PC-9 (cell line): Measurements from ENCODE around the gene PFAS. TPM values are rescaled to one million over a fixed set of nuclear protein-coding genes. Genes with fewer than 3 reads are reported as not detected.

ENCODE experiments used
- BruUV-seq: library from RNA; stranded (reverse); fragments of 400-500 nt; replicated peaks from 2 replicates; lab custom pipeline; 2021; lab: Mats Ljungman, UMichigan
- CTCF ChIA-PET: fragments of 300-600 bp; sonication (Branson Sonifier 250); formaldehyde crosslinking; loops from one replicate; lab custom pipeline; 2022; ENCODE audit warnings: antibody characterized with exemption; lab: Charles Lee
- POLR2A ChIA-PET: fragments of 300-600 bp; sonication (Branson Sonifier 250); formaldehyde crosslinking; loops from one replicate; lab custom pipeline; 2022; ENCODE audit warnings: antibody characterized with exemption; ENCODE audit not compliant: unreplicated experiment; lab: Charles Lee
- DNase-seq, 2 experiments: peaks; one replicate each; pipeline versions ENCODE4 v3.0.0 to v3.0.0-alpha.2; 2015 to 2022; ENCODE audit warnings: mixed read lengths in 1 of 2
- H2AFZ ChIP-seq: fragments of 200-600 bp; sonication (generic); 2 replicates; pipeline ENCODE4 v1.8.1; 2017; ENCODE audit warnings: antibody characterized with exemption
- H3F3A ChIP-seq: fragments of 200-600 bp; sonication (generic); 2 replicates; pipeline ENCODE4 v1.8.1; 2017; ENCODE audit warnings: antibody characterized with exemption, mild to moderate bottlenecking, low read depth; ENCODE audit not compliant: insufficient read depth
- H3K27ac ChIP-seq: fragments of 200-600 bp; sonication (generic); 2 replicates; pipeline ENCODE4 v1.6.1; 2016; ENCODE audit warnings: mixed run types
- H3K27me3 ChIP-seq: fragments of 200-600 bp; sonication (generic); 2 replicates; pipeline ENCODE4 v1.6.1; 2016; ENCODE audit warnings: low read depth, mixed run types; ENCODE audit not compliant: insufficient read depth
- H3K36me3 ChIP-seq: fragments of 200-600 bp; sonication (generic); 2 replicates; pipeline ENCODE4 v1.6.1; 2016; ENCODE audit warnings: low read depth, mixed run types
- H3K4me1 ChIP-seq: fragments of 200-600 bp; sonication (generic); replicated peaks from 2 replicates; pipeline ENCODE4 v1.6.1; 2016; ENCODE audit warnings: mixed run types; ENCODE audit not compliant: insufficient read depth
- H3K4me2 ChIP-seq: fragments of 200-600 bp; sonication (generic); 2 replicates; pipeline ENCODE4 v1.6.1; 2017; ENCODE audit warnings: mixed run types
- H3K4me3 ChIP-seq: fragments of 200-600 bp; sonication (generic); 2 replicates; pipeline ENCODE4 v1.6.1; 2016; ENCODE audit warnings: mixed run types
- H3K79me2 ChIP-seq: fragments of 200-600 bp; sonication (generic); 2 replicates; pipeline ENCODE4 v1.6.1; 2017; ENCODE audit warnings: low read depth, mixed run types
- H3K9me2 ChIP-seq: fragments of 200-600 bp; sonication (generic); 2 replicates; pipeline ENCODE4 v1.8.1; 2017; ENCODE audit warnings: mild to moderate bottlenecking; ENCODE audit not compliant: insufficient read depth
- H3K9me3 ChIP-seq: fragments of 200-600 bp; sonication (generic); 2 replicates; pipeline ENCODE4 v1.8.1; 2016; ENCODE audit warnings: low read depth; ENCODE audit not compliant: insufficient read depth
- H4K20me1 ChIP-seq: fragments of 200-600 bp; sonication (generic); 2 replicates; pipeline ENCODE4 v1.8.1; 2017; ENCODE audit not compliant: insufficient read depth
- CTCF ChIP-seq: fragments of 200-600 bp; sonication (generic); conservative IDR thresholded peaks from 2 replicates; pipeline ENCODE4 v1.6.1; 2017; ENCODE audit warnings: mixed run types, antibody characterized with exemption, mild to moderate bottlenecking, moderate library complexity
- EZH2 ChIP-seq: fragments of 200-600 bp; sonication (generic); IDR thresholded peaks from 2 replicates; pipeline ENCODE4 v1.8.0; 2017; ENCODE audit warnings: antibody characterized with exemption, low read depth
- intact Hi-C: fragments of 100-400 bp; cut with micrococcal nuclease; formaldehyde crosslinking; loops from one replicate; pipeline ENCODE4 v1.10.0; 2022; ENCODE audit not compliant: unreplicated experiment
- total RNA-seq: library from RNA; stranded (reverse); gene quantifications from 2 replicates; pipeline ENCODE4 v1.2.3, GENCODE V29; 2021

The PFAS gene
- total RNA-seq, 1 experiment from 2014 or later, result 68.2 TPM

DNA sequence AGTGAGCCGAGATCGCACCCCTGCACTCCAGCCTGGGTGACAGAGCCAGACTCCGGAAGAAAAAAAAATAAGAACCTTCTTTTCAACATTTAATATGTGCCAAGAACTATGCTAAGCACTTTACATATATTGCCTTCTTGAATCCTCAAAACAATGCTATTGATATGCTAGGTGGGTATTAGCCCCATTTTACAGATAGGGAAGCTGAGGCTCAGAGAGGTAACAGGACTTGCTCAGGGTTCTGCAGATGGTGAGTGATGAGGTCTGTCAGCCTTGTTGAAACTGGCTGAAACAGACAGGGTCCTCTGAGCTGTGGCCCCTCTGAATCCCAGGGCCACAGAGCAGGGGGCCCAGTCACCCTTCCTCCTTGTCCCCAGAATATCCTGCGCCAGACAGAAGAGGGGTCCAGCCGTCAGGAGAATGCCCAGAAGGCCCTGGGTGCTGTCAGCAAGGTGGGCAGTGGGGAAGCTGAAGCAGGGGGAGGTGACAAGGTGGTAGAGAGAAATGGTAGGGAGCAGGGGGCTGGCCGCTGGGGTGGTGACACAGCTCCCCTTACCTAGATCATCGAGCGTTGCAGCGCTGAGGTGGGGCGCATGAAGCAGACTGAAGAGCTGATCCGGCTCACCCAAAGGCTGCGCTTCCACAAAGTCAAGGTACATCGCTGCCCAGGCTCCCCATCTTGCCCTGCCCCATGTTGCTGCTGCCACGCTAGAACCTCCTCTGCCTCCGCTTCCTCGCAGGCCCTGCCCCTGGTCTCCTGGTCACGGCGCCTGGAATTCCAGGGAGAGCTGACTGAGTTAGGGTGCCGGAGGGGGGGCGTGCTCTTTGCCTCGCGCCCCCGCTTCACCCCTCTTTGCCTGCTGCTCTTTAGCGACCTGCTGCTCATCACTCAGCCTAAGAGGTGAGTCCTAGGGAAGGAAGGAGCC is 69.2 kb downstream of the PFAS start:
- Histone ChIP-seq H3K27me3 (peaks cover 11% of the 10 kb centered on the region), H3K4me2 (no peak overlapping the region), H3F3A (no peaks in the 10 kb centered on the region), H4K20me1 (no peaks in the 10 kb centered on the region), H3K9me3 (no peaks in the 10 kb centered on the region), H2AFZ (no peak overlapping the region), H3K4me1 (no peaks in the 10 kb centered on the region), H3K4me3 (no peak overlapping the region), H3K79me2 (no peaks in the 10 kb centered on the region), H3K27ac (no peak overlapping the region), H3K9me2 (no peaks in the 10 kb centered on the region), H3K36me3 (no peaks in the 10 kb centered on the region)
- no peak for TF ChIP-seq CTCF
- no peak for TF ChIP-seq EZH2
- BruUV-seq, result no TSS peak
- ChIA-PET CTCF (interaction anchor here (1.1 kb wide), 1 partner anchor 17 kb away, joined by 3 read pairs; no protein-coding TSS in a partner anchor), POLR2A (interaction anchor here (0.6 to 0.7 kb wide), 2 partner anchors 386 to 1407 kb away, joined by 3 read pairs; no protein-coding TSS in a partner anchor)
- intact Hi-C loops, result no loop called here
- no peak for DNase-seq

Other genes with a start within 250 kb of the PFAS start
- 0.79 TPM in 1 of 2 replicates, not detected in the other for gene GUCY2D, start 246.7 kb upstream of the PFAS start, total RNA-seq
- not detected in 2 replicates for gene ALOX15B, start 210.2 kb upstream of the PFAS start, total RNA-seq
- gene ALOX12B, start 161.6 kb upstream of the PFAS start, total RNA-seq, result not detected in 2 replicates
- 0.70 and 1.4 TPM in 2 replicates for gene ALOXE3, start 130.8 kb upstream of the PFAS start, total RNA-seq
- gene HES7, start 125.2 kb upstream of the PFAS start, total RNA-seq, result 2.6 and 9.0 TPM in 2 replicates
- 60.2 and 78.7 TPM in 2 replicates for gene PER1, start 96.9 kb upstream of the PFAS start, total RNA-seq
- 29.3 and 35.1 TPM in 2 replicates for gene VAMP2, start 86.3 kb upstream of the PFAS start, total RNA-seq
- 58.5 and 59.1 TPM in 2 replicates for gene TMEM107, start 72.9 kb upstream of the PFAS start, total RNA-seq
- 6.4 and 8.0 TPM in 2 replicates for gene BORCS6, start 59.1 kb upstream of the PFAS start, total RNA-seq
- 159 and 167 TPM in 2 replicates for gene AURKB, start 38.7 kb upstream of the PFAS start, total RNA-seq
- gene CTC1, start 1.2 kb upstream of the PFAS start, total RNA-seq, result 28.1 and 41.2 TPM in 2 replicates
- gene RANGRF, start 39.4 kb downstream of the PFAS start, total RNA-seq, result 35.0 and 45.5 TPM in 2 replicates
- 7.3 and 7.6 TPM in 2 replicates for gene SLC25A35, start 46.1 kb downstream of the PFAS start, total RNA-seq
- not detected in 2 replicates for gene ARHGEF15, start 61.0 kb downstream of the PFAS start, total RNA-seq
- gene ODF4, start 90.6 kb downstream of the PFAS start, total RNA-seq, result not detected in 2 replicates
- gene RPL26, start 133.9 kb downstream of the PFAS start, total RNA-seq, result 2,320 and 2,519 TPM in 2 replicates
- gene RNF222, start 148.5 kb downstream of the PFAS start, total RNA-seq, result 0.45 and 0.79 TPM in 2 replicates
- gene NDEL1, start 186.6 kb downstream of the PFAS start, total RNA-seq, result 60.8 and 78.4 TPM in 2 replicates